PC-9 (cell line): ENCODE data around the gene FAM174C. TPM values are rescaled to one million over a fixed set of nuclear protein-coding genes. Genes with fewer than 3 reads are reported as not detected.
"Not testable (repeated sequence)": the region's sequence is repeated elsewhere in the genome, so short reads cannot be mapped to it uniquely, and the experiment has no call there.

Experiments used
- BruUV-seq: library from RNA; stranded (reverse); fragments of 400-500 nt; replicated peaks from 2 replicates; lab custom pipeline; 2021; lab: Mats Ljungman, UMichigan
- CTCF ChIA-PET: fragments of 300-600 bp; sonication (Branson Sonifier 250); formaldehyde crosslinking; loops from one replicate; lab custom pipeline; 2022; ENCODE audit warnings: antibody characterized with exemption; lab: Charles Lee
- POLR2A ChIA-PET: fragments of 300-600 bp; sonication (Branson Sonifier 250); formaldehyde crosslinking; loops from one replicate; lab custom pipeline; 2022; ENCODE audit warnings: antibody characterized with exemption; ENCODE audit not compliant: unreplicated experiment; lab: Charles Lee
- DNase-seq, 2 experiments: peaks; one replicate each; pipeline versions ENCODE4 v3.0.0 to v3.0.0-alpha.2; 2015 to 2022; ENCODE audit warnings: mixed read lengths in 1 of 2
- H2AFZ ChIP-seq: fragments of 200-600 bp; sonication (generic); 2 replicates; pipeline ENCODE4 v1.8.1; 2017; ENCODE audit warnings: antibody characterized with exemption
- H3F3A ChIP-seq: fragments of 200-600 bp; sonication (generic); 2 replicates; pipeline ENCODE4 v1.8.1; 2017; ENCODE audit warnings: antibody characterized with exemption, mild to moderate bottlenecking, low read depth; ENCODE audit not compliant: insufficient read depth
- H3K27ac ChIP-seq: fragments of 200-600 bp; sonication (generic); 2 replicates; pipeline ENCODE4 v1.6.1; 2016; ENCODE audit warnings: mixed run types
- H3K27me3 ChIP-seq: fragments of 200-600 bp; sonication (generic); 2 replicates; pipeline ENCODE4 v1.6.1; 2016; ENCODE audit warnings: low read depth, mixed run types; ENCODE audit not compliant: insufficient read depth
- H3K36me3 ChIP-seq: fragments of 200-600 bp; sonication (generic); 2 replicates; pipeline ENCODE4 v1.6.1; 2016; ENCODE audit warnings: low read depth, mixed run types
- H3K4me1 ChIP-seq: fragments of 200-600 bp; sonication (generic); replicated peaks from 2 replicates; pipeline ENCODE4 v1.6.1; 2016; ENCODE audit warnings: mixed run types; ENCODE audit not compliant: insufficient read depth
- H3K4me2 ChIP-seq: fragments of 200-600 bp; sonication (generic); 2 replicates; pipeline ENCODE4 v1.6.1; 2017; ENCODE audit warnings: mixed run types
- H3K4me3 ChIP-seq: fragments of 200-600 bp; sonication (generic); 2 replicates; pipeline ENCODE4 v1.6.1; 2016; ENCODE audit warnings: mixed run types
- H3K79me2 ChIP-seq: fragments of 200-600 bp; sonication (generic); 2 replicates; pipeline ENCODE4 v1.6.1; 2017; ENCODE audit warnings: low read depth, mixed run types
- H3K9me2 ChIP-seq: fragments of 200-600 bp; sonication (generic); 2 replicates; pipeline ENCODE4 v1.8.1; 2017; ENCODE audit warnings: mild to moderate bottlenecking; ENCODE audit not compliant: insufficient read depth
- H3K9me3 ChIP-seq: fragments of 200-600 bp; sonication (generic); 2 replicates; pipeline ENCODE4 v1.8.1; 2016; ENCODE audit warnings: low read depth; ENCODE audit not compliant: insufficient read depth
- H4K20me1 ChIP-seq: fragments of 200-600 bp; sonication (generic); 2 replicates; pipeline ENCODE4 v1.8.1; 2017; ENCODE audit not compliant: insufficient read depth
- CTCF ChIP-seq: fragments of 200-600 bp; sonication (generic); conservative IDR thresholded peaks from 2 replicates; pipeline ENCODE4 v1.6.1; 2017; ENCODE audit warnings: mixed run types, antibody characterized with exemption, mild to moderate bottlenecking, moderate library complexity
- EZH2 ChIP-seq: fragments of 200-600 bp; sonication (generic); IDR thresholded peaks from 2 replicates; pipeline ENCODE4 v1.8.0; 2017; ENCODE audit warnings: antibody characterized with exemption, low read depth
- intact Hi-C: fragments of 100-400 bp; cut with micrococcal nuclease; formaldehyde crosslinking; loops from one replicate; pipeline ENCODE4 v1.10.0; 2022; ENCODE audit not compliant: unreplicated experiment
- total RNA-seq: library from RNA; stranded (reverse); gene quantifications from 2 replicates; pipeline ENCODE4 v1.2.3, GENCODE V29; 2021

Gene FAM174C
- total RNA-seq, 1 experiment from 2014 or later, result 51.8 TPM

- H3K27me3 ChIP-seq, result no peaks in the 10 kb centered on the region
- no peak overlapping the region for H2AFZ ChIP-seq
- H3K36me3 ChIP-seq, result no peaks in the 10 kb centered on the region
- no peak overlapping the region for H3K4me2 ChIP-seq
- no peak for TF ChIP-seq EZH2
- no peak for TF ChIP-seq CTCF
- no peak overlapping the region for H3K27ac ChIP-seq
- H4K20me1 ChIP-seq, result no peaks in the 10 kb centered on the region
- no peaks in the 10 kb centered on the region for H3K9me3 ChIP-seq
- intact Hi-C loops, result no loop called here
- no peak overlapping the region for H3K4me3 ChIP-seq
- no peaks in the 10 kb centered on the region for H3K79me2 ChIP-seq
- H3K9me2 ChIP-seq, result no peaks in the 10 kb centered on the region
- CTCF ChIA-PET, result no interaction called here
- POLR2A ChIA-PET, result no interaction called here
- no TSS peak for BruUV-seq
- DNase-seq, result no peak
- peaks cover 7% of the 10 kb centered on the region for H3K4me1 ChIP-seq
- H3F3A ChIP-seq, result no peaks in the 10 kb centered on the region; the same call in 1 of the 2 replicates
These were observed 25.6 kb downstream of the FAM174C start for GRCh38 chr19:1300744-1301490.

DNA sequence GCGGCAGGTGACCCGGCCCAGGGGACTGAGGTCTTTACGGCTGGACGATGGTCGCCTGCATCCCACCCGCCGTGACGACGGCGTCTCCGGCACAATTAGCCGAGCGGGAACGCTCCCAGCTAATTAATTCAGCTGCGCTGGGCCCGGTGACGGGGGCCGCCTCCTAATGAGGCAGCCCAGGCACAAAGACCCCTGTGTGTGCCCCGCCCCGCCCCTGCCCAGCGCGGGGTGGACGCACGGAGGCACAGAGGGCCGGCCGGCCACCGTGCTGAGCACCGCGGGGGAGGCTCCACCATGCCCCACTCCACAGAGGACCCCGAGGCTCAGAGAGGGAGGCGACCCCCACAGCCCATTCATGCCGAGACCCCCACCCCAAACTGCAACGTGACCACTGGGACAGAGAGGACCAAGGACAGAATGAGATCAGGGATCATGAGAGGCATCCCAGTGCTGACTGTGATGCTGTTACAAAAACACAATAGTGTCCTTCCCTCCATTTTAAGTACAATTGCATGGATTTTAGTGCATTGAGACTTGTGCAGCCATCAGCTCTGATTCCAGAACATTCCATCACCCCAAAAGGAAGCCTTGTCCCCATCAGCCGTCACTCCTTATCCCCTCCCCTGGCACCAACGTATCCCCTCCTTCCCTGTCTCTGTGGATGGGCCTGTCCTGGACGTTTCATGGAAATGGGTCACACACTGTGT is 27.4 kb downstream of the FAM174C start:
- Histone ChIP-seq H3K79me2 (no peaks in the 10 kb centered on the region), H3K36me3 (no peaks in the 10 kb centered on the region), H3K4me2 (no peak overlapping the region), H3K27ac (no peak overlapping the region), H3F3A (no peaks in the 10 kb centered on the region; the same call in 1 of the 2 replicates), H3K27me3 (no peaks in the 10 kb centered on the region), H3K9me3 (no peaks in the 10 kb centered on the region), H3K9me2 (no peaks in the 10 kb centered on the region), H3K4me1 (peaks cover 7% of the 10 kb centered on the region), H4K20me1 (no peaks in the 10 kb centered on the region), H2AFZ (no peak overlapping the region), H3K4me3 (no peak overlapping the region)
- ChIA-PET POLR2A (interaction anchor here (0.9 kb wide), 1 partner anchor 140 kb away, joined by 4 read pairs; no protein-coding TSS in a partner anchor), CTCF (no interaction called here)
- intact Hi-C loops, result no loop called here
- BruUV-seq, result no TSS peak
- TF ChIP-seq CTCF, result no peak
- DNase-seq, result no peak

DNA sequence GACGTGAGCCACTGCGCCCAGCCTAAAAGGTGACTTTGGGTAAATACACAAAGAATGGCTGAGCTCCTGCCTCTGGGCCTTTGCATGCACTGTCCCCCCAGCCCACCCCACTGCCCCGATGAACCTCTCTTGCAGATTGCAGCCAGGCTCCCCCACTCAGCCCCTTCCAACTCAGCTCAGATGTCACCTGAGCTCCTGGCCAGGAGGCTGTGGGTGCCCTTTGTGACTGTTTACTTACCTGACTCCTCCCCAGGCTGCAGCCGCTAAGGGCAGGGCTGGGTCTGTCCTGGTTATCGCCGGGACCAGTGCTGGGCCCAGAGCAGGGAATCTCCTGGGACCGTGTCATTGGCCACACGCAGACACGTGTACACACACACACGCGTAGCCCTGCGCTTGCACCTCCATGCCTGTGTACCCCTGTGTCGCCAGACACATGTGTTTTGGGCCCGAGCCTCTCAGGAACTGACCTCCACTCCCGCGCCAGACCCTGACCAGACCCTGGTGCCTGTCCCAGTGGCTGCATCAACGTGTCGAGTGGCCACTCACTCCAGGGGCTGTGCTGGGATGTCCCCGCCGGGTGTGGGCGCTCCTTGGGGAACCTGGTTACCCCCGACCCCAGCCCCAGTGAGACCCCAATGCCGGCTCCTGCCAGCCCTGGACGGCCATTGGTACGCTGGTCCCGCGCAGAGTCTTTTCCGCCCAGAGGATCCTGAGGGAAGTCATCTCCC is 29.0 kb downstream of the FAM174C start:
- intact Hi-C loops, result no loop called here
- no TSS peak for BruUV-seq
- H3K9me2 ChIP-seq, result no peaks in the 10 kb centered on the region
- no peaks in the 10 kb centered on the region for H3K27me3 ChIP-seq
- TF ChIP-seq EZH2 (no peak), CTCF (no peak)
- peaks cover 7% of the 10 kb centered on the region for H3K4me1 ChIP-seq
- ChIA-PET CTCF (no interaction called here), POLR2A (interaction anchor here (0.6 kb wide), 1 partner anchor 301 kb away, joined by 4 read pairs; the partner anchor contains the start of gene UQCR11)
- no peak overlapping the region for H3K4me2 ChIP-seq
- no peak overlapping the region for H3K4me3 ChIP-seq
- no peaks in the 10 kb centered on the region for H3K9me3 ChIP-seq
- no peak overlapping the region for H2AFZ ChIP-seq
- H3K27ac ChIP-seq, result no peak overlapping the region
- no peak for DNase-seq
- no peaks in the 10 kb centered on the region; the same call in 1 of the 2 replicates for H3F3A ChIP-seq
- no peaks in the 10 kb centered on the region for H4K20me1 ChIP-seq
- H3K36me3 ChIP-seq, result no peaks in the 10 kb centered on the region
- no peaks in the 10 kb centered on the region for H3K79me2 ChIP-seq

GRCh38 chr19:1305354-1305753 is 30.0 kb downstream of the FAM174C start:
- H3K36me3 ChIP-seq, H3K27ac ChIP-seq, H3K4me2 ChIP-seq, DNase-seq, H3K9me3 ChIP-seq, H2AFZ ChIP-seq, intact Hi-C loops, POLR2A ChIA-PET, BruUV-seq, H3K9me2 ChIP-seq, H3K4me1 ChIP-seq, H3K27me3 ChIP-seq, CTCF ChIA-PET, H3K79me2 ChIP-seq, H3K4me3 ChIP-seq, H3F3A ChIP-seq, H4K20me1 ChIP-seq: not testable (repeated sequence)
